ENCODE measurements around the gene HIGD1B. TPM values are rescaled to one million over a fixed set of nuclear protein-coding genes. Genes with fewer than 3 reads are reported as not detected.
"Not testable (repeated sequence)": the region's sequence is repeated elsewhere in the genome, so short reads cannot be mapped to it uniquely, and the experiment has no call there.

Gene HIGD1B
- total and polyA plus RNA-seq, 2 donors (not counting 1 experiment from before 2014, with no cell fraction given): not detected

DNA sequence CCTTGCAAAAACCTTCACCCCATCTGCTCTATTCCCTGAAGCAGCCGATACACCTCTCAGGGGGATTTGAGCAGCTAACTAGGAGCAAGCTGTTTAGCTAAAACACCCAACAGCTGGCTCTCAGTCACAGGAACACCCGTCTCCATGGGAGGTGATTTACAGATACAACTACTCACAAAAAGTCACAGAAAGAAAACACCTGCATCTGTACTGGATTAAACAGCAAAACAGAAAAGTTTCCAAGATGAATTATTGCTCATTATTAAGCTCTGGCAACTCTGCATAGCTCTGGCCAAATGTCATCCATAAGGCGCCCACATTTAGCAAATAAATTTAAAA is 39.9 kb upstream of the HIGD1B start:
- Histone ChIP-seq H3K36me3 (replicated peaks in 1 of 2; ENCODE audit: control extremely low read depth in 1 of 2, control insufficient read depth in 1 of 2, extremely low read depth in 1 of 2, insufficient read depth in 2 of 2, low read length in 1 of 2) (no peaks in the 10 kb centered on the region), H4K20me1 (ENCODE audit: control insufficient read depth, insufficient read depth, low read length, poor library complexity, severe bottlenecking) (no peaks in the 10 kb centered on the region), H3K79me2 (ENCODE audit: control insufficient read depth, insufficient read depth, low read length) (no peaks in the 10 kb centered on the region), H3K4me3 (ENCODE audit: control extremely low read depth in 1 of 5, extremely low read depth in 1 of 5, insufficient read depth in 1 of 5, low read depth in 2 of 5, low read length in 4 of 5) (no peak overlapping the region), H2AFZ (ENCODE audit: insufficient read depth, low read depth, low read length, poor library complexity, severe bottlenecking) (no peak overlapping the region), H3K27ac (ENCODE audit: low read length in 2 of 2) (no peak overlapping the region), H3K4me1 (ENCODE audit: control insufficient read depth in 2 of 2, insufficient read depth in 2 of 2, low read length in 2 of 2) (no peaks in the 10 kb centered on the region), H3K9me3 (ENCODE audit: control extremely low read depth in 1 of 3, control insufficient read depth in 2 of 3, insufficient read depth in 1 of 3, low read length in 2 of 3) (no peaks in the 10 kb centered on the region), H3K4me2 (replicated peaks; ENCODE audit: low read depth, low read length, poor library complexity, severe bottlenecking) (no peak overlapping the region), H3K27me3 (replicated peaks in 1 of 4; ENCODE audit: control extremely low read depth in 1 of 4, control insufficient read depth in 3 of 4, insufficient read depth in 4 of 4, low read length in 3 of 4) (no peaks in the 10 kb centered on the region), H3K9ac (ENCODE audit: low read length) (no peak overlapping the region)
- Mint-ChIP-seq H3K27me3 (no peaks in the 10 kb centered on the region), H3K4me3 (no peak overlapping the region), H3K27ac (no peak overlapping the region), H3K9me3 (ENCODE audit: insufficient read depth) (no peaks in the 10 kb centered on the region), H3K4me1 (no peaks in the 10 kb centered on the region)
- ATAC-seq (ENCODE audit: low read depth) (no peak), DNase-seq (no peak)
- no peak for TF ChIP-seq EZH2 (IDR thresholded peaks at IDR 0.05; ENCODE audit: borderline replicate concordance, insufficient read depth, low read depth, low read length, poor library complexity, severe bottlenecking)
- TF ChIP-seq, protein P1, sequence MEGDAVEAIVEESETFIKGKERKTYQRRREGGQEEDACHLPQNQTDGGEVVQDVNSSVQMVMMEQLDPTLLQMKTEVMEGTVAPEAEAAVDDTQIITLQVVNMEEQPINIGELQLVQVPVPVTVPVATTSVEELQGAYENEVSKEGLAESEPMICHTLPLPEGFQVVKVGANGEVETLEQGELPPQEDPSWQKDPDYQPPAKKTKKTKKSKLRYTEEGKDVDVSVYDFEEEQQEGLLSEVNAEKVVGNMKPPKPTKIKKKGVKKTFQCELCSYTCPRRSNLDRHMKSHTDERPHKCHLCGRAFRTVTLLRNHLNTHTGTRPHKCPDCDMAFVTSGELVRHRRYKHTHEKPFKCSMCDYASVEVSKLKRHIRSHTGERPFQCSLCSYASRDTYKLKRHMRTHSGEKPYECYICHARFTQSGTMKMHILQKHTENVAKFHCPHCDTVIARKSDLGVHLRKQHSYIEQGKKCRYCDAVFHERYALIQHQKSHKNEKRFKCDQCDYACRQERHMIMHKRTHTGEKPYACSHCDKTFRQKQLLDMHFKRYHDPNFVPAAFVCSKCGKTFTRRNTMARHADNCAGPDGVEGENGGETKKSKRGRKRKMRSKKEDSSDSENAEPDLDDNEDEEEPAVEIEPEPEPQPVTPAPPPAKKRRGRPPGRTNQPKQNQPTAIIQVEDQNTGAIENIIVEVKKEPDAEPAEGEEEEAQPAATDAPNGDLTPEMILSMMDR (IDR thresholded peaks at IDR 0.05): no peak
- ChIA-PET CTCF (no interaction called here), POLR2A (no interaction called here)
- WGBS (ENCODE audit: insufficient coverage): 30% methylated on average over 2 of the region's 3 CpGs
- intact Hi-C loops (cut with micrococcal nuclease): no loop called here

DNA sequence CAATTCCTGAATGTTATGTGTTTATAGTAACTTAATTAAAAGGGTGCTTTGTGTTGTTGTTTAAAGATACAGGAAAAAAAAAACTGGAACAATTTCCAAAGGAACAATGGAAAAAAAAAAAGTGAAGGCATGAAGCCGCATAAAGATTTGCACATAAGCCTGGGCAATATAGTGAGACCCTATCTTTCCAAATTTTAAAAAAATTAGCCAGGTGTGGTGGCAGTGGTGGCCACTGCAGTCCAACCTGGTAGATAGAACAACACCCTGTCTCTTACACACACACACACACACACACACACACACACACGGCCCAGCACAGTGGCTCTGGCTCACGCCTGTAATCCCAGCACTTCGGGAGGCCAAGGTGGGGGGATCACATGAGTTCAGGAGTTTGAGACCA is 39.5 kb upstream of the HIGD1B start:
- no peak for ATAC-seq (ENCODE audit: low read depth)
- no peaks in the 10 kb centered on the region for H3K4me1 ChIP-seq (ENCODE audit: control insufficient read depth in 2 of 2, insufficient read depth in 2 of 2, low read length in 2 of 2)
- H3K27ac Mint-ChIP-seq: no peak overlapping the region
- CTCF ChIA-PET: interaction anchor here (0.7 kb wide), 1 partner anchor 1082 kb away, joined by 3 read pairs; no protein-coding TSS in a partner anchor
- POLR2A ChIA-PET: no interaction called here
- no peaks in the 10 kb centered on the region for H4K20me1 ChIP-seq (ENCODE audit: control insufficient read depth, insufficient read depth, low read length, poor library complexity, severe bottlenecking)
- no peak overlapping the region for H2AFZ ChIP-seq (ENCODE audit: insufficient read depth, low read depth, low read length, poor library complexity, severe bottlenecking)
- no peaks in the 10 kb centered on the region for H3K27me3 Mint-ChIP-seq
- intact Hi-C loops (cut with micrococcal nuclease): no loop called here
- WGBS (ENCODE audit: insufficient coverage): 77% methylated on average over 2 of the region's 4 CpGs
- no peaks in the 10 kb centered on the region for H3K9me3 Mint-ChIP-seq (ENCODE audit: insufficient read depth)
- H3K79me2 ChIP-seq (ENCODE audit: control insufficient read depth, insufficient read depth, low read length): no peaks in the 10 kb centered on the region
- H3K9ac ChIP-seq (ENCODE audit: low read length): no peak overlapping the region
- no peak for DNase-seq
- H3K4me3 Mint-ChIP-seq: no peak overlapping the region
- no peak for TF ChIP-seq EZH2 (IDR thresholded peaks at IDR 0.05; ENCODE audit: borderline replicate concordance, insufficient read depth, low read depth, low read length, poor library complexity, severe bottlenecking)
- TF ChIP-seq, protein P1 (IDR thresholded peaks at IDR 0.05): no peak
- H3K27ac ChIP-seq (ENCODE audit: low read length in 2 of 2): no peak overlapping the region
- H3K4me3 ChIP-seq (ENCODE audit: control extremely low read depth in 1 of 5, extremely low read depth in 1 of 5, insufficient read depth in 1 of 5, low read depth in 2 of 5, low read length in 4 of 5): no peak overlapping the region
- H3K4me2 ChIP-seq (replicated peaks; ENCODE audit: low read depth, low read length, poor library complexity, severe bottlenecking): no peak overlapping the region
- H3K9me3 ChIP-seq (ENCODE audit: control extremely low read depth in 1 of 3, control insufficient read depth in 2 of 3, insufficient read depth in 1 of 3, low read length in 2 of 3): no peaks in the 10 kb centered on the region
- no peaks in the 10 kb centered on the region for H3K27me3 ChIP-seq (replicated peaks in 1 of 4; ENCODE audit: control extremely low read depth in 1 of 4, control insufficient read depth in 3 of 4, insufficient read depth in 4 of 4, low read length in 3 of 4)
- H3K4me1 Mint-ChIP-seq: no peaks in the 10 kb centered on the region
- no peaks in the 10 kb centered on the region for H3K36me3 ChIP-seq (replicated peaks in 1 of 2; ENCODE audit: control extremely low read depth in 1 of 2, control insufficient read depth in 1 of 2, extremely low read depth in 1 of 2, insufficient read depth in 2 of 2, low read length in 1 of 2)

DNA sequence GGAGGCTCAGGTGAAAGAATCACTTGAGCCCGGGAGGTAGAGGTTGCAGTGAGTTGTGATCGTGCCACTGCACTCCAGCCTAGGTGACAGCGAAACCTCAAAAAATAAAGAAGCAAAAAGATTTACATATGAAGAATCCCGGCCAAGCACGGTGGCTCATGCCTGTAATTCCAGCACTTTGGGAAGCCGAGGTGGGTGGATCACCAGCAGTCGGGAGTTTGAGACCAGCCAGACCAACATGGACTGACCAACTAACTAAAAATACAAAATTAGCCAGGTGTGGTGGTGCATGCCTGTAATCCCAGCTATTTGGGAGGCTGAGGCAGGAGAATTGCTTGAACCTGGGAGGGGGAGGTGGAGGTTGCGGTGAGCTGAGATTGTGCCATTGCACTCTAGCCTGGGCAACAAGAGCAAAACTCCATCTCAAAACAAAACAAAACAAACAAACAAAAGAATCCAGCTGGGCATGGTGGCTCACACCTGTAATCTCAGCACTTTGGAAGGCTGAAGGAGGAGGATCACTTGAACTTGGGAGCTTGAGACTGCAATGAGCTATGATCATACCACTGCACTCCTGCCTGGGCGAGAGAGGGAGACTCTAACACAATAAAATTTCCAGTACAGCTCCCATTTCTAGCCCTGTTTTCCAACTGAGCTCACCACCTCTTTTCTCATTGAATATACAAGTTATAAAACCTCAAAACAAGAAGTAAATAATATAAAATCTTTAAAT is 38.9 kb upstream of the HIGD1B start:
- H2AFZ ChIP-seq (ENCODE audit: insufficient read depth, low read depth, low read length, poor library complexity, severe bottlenecking); H3K36me3 ChIP-seq (replicated peaks in 1 of 2; ENCODE audit: control extremely low read depth in 1 of 2, control insufficient read depth in 1 of 2, extremely low read depth in 1 of 2, insufficient read depth in 2 of 2, low read length in 1 of 2); H4K20me1 ChIP-seq (ENCODE audit: control insufficient read depth, insufficient read depth, low read length, poor library complexity, severe bottlenecking); H3K27ac ChIP-seq (ENCODE audit: low read length in 2 of 2); H3K4me2 ChIP-seq (replicated peaks; ENCODE audit: low read depth, low read length, poor library complexity, severe bottlenecking); H3K27ac Mint-ChIP-seq; H3K9me3 ChIP-seq (ENCODE audit: control extremely low read depth in 1 of 3, control insufficient read depth in 2 of 3, insufficient read depth in 1 of 3, low read length in 2 of 3); H3K27me3 Mint-ChIP-seq; DNase-seq; H3K4me1 ChIP-seq (ENCODE audit: control insufficient read depth in 2 of 2, insufficient read depth in 2 of 2, low read length in 2 of 2); H3K4me3 Mint-ChIP-seq; H3K79me2 ChIP-seq (ENCODE audit: control insufficient read depth, insufficient read depth, low read length); H3K27me3 ChIP-seq (replicated peaks in 1 of 4; ENCODE audit: control extremely low read depth in 1 of 4, control insufficient read depth in 3 of 4, insufficient read depth in 4 of 4, low read length in 3 of 4); H3K9ac ChIP-seq (ENCODE audit: low read length); H3K4me1 Mint-ChIP-seq; H3K9me3 Mint-ChIP-seq (ENCODE audit: insufficient read depth); H3K4me3 ChIP-seq (ENCODE audit: control extremely low read depth in 1 of 5, extremely low read depth in 1 of 5, insufficient read depth in 1 of 5, low read depth in 2 of 5, low read length in 4 of 5); ATAC-seq (ENCODE audit: low read depth); intact Hi-C loops (cut with micrococcal nuclease); POLR2A ChIA-PET: not testable (repeated sequence)
- CTCF ChIA-PET: interaction anchor here (0.7 kb wide), 1 partner anchor 1083 kb away, joined by 3 read pairs; no protein-coding TSS in a partner anchor
- 87% methylated on average over 4 of the region's 9 CpGs for WGBS (ENCODE audit: insufficient coverage)

All from B cell (primary cell).